ENCODE results near the gene PCSK5.
"Not testable (repeated sequence)": the region's sequence is repeated elsewhere in the genome, so short reads cannot be mapped to it uniquely, and the experiment has no call there.

PCSK5 gene

DNA sequence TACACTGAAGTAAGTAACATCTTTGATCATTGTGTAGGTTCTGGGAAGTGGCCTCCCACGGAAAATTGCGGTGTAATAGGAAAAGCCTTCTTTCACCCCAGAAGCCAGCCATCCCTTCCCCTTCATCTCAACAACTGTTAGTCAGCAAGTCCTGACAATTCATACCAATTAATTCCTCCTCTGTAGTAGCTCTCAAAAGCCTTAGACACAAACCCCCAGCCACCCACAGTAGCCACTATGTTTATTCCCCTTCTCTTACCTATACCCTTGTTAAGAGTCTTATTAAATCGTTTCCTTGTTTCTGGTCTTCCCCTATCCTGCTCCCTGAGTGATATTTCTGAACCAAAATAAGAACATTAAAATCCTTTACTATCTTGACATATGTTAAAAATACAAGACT, 143.6 kb downstream of the PCSK5 start:
- no peak for DNase-seq
- TF ChIP-seq POLR2A (IDR thresholded peaks at IDR 0.05; ENCODE audit: low read length), result no peak
- no peak for TF ChIP-seq GATA1 (IDR thresholded peaks at IDR 0.05; ENCODE audit: low read depth, low read length)

DNA sequence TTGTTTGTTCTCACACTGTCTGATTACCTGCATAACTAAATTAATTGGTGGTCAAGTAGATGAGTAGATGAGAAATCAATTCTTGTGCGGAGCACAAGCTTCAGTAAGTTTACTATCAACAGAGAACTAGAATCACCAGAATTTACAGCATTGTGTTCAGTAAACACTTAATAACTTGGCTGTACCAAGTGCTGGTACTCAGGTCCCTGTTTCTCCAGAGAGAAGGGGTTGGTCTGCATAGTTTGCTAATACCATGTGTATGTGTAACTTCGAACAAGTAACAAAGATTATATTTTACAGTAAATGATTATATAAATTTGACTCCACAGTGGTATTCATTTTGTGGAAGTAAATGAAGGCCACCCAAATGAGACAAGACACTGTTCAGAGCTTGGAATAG, 146.3 kb downstream of the PCSK5 start:
- no peak for DNase-seq
- TF ChIP-seq POLR2A (IDR thresholded peaks at IDR 0.05; ENCODE audit: low read length) (no peak), GATA1 (IDR thresholded peaks at IDR 0.05; ENCODE audit: low read depth, low read length) (no peak)

DNA sequence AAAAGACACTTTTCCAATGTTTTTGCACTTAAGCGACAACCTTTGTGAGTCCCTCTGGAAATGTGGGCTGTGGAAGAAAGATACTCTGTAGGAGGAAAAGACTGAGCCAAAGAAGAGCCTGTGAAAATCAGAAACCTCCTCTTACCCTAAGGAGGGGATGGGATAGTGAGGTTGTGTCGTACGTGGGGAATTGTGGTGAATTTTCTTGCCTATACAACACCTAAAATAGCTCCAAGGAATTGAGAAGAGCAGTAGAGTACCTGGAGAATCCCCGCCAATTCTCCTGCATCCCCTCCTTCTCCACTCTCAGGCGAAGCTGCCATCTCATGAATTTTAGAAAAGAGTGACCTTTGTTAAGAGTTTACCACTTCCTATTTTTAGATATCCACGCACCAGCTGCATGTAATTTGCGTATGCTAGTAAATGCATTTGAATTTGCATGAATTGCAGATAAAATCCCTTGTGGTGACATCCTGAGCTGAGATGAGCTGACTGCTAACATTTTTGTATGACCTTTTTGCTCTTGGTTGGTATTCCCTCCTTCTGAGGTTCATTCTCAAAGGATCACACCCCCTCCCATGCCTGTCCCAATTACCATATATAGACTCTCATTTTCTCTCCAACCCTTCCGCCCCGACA, 147.2 kb downstream of the PCSK5 start:
- no peak for TF ChIP-seq POLR2A (IDR thresholded peaks at IDR 0.05; ENCODE audit: low read length)
- no peak for TF ChIP-seq GATA1 (IDR thresholded peaks at IDR 0.05; ENCODE audit: low read depth, low read length)
- DNase-seq, result no peak

DNA sequence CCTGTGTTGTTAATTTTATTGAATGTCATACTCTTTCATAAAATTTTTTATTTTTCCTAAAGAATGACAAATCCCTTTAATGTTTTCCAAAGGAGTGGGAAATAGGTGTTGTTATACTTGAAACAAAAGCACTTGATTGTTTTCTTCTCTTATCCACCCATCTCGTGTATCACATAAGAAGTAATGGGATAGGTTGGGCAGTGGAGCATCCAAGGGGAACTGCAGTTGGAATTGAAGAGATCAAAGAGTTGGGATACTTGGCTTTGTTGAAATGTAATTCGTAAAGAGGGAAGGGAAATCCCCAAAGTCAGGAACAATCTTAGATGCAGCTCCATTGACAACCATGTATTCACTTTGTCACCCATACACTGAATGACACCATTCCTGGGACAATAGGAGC, 148.0 kb downstream of the PCSK5 start:
- TF ChIP-seq GATA1 (IDR thresholded peaks at IDR 0.05; ENCODE audit: low read depth, low read length), result no peak
- TF ChIP-seq POLR2A (IDR thresholded peaks at IDR 0.05; ENCODE audit: low read length), result no peak

DNA sequence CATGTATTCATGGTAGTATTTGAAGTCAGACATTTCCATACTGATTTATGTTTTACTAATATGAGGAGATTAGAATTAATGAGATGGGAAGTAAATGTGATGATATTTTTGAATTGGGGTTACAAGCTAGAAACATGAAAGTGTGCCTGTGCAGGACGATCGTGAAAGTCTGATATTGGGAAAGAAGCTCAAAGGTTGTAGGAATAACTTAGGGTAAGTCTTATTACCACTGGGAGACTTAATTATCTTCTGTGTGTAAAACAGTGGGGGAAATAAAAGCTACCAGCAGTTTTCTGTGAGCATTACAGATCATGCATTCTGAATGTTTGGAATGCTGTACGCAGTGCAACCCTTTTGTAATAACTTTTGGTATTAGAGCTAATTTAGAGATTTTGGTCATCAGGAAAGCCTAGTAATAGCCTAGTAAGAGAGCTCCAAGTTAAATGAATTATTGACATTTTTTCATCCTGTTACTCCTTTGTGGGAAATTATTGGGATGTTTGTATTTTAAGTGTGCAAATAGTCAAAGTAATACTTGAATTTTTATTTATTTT, 153.9 kb downstream of the PCSK5 start:
- TF ChIP-seq GATA1 (IDR thresholded peaks at IDR 0.05; ENCODE audit: low read depth, low read length), result no peak
- TF ChIP-seq POLR2A (IDR thresholded peaks at IDR 0.05; ENCODE audit: low read length), result no peak
- no peak for DNase-seq

More for the DNA sequence above, 148.0 kb downstream of the PCSK5 start:
- no peak for DNase-seq

DNA sequence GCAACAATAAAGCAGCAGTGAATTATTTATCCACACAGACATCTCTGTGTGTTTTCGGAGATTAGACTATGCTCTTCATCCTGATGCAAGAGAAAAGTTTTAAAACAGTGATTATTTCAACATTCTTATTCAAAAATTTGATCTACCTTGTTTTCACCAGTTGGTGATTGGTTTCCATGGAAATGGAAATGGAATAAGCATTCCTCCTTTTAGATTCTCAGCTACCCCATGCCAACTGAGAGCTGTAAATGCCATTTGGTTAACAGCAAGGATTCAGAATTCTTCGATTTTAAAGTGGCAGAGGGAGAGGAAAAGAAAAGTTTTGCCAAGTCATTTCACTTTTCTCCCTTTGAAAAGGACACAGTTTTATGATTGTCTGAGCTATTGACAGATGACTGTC, 154.7 kb downstream of the PCSK5 start:
- TF ChIP-seq POLR2A (IDR thresholded peaks at IDR 0.05; ENCODE audit: low read length), result no peak
- no peak for TF ChIP-seq GATA1 (IDR thresholded peaks at IDR 0.05; ENCODE audit: low read depth, low read length)
- DNase-seq, result no peak

DNA sequence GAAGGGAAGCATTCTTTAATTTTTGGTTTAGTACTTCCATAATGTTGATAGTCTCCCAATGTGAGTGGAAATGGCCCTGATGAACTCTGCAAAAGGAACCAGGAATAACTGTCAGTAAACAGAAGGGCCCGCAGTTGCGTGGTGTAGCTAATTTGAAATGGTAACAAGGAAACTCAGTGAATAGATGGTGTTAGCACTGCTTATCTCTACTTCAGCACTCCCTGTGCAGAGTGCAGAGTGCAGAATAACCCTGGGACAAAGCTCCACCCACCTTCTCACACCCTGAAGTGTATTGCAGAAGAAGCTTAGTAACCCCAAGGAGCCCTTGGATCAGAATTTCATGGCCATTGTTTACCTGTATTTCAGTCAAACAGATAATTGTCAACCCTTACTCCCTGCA, 158.9 kb downstream of the PCSK5 start:
- DNase-seq, result no peak
- TF ChIP-seq POLR2A (IDR thresholded peaks at IDR 0.05; ENCODE audit: low read length) (no peak), GATA1 (IDR thresholded peaks at IDR 0.05; ENCODE audit: low read depth, low read length) (no peak)

DNA sequence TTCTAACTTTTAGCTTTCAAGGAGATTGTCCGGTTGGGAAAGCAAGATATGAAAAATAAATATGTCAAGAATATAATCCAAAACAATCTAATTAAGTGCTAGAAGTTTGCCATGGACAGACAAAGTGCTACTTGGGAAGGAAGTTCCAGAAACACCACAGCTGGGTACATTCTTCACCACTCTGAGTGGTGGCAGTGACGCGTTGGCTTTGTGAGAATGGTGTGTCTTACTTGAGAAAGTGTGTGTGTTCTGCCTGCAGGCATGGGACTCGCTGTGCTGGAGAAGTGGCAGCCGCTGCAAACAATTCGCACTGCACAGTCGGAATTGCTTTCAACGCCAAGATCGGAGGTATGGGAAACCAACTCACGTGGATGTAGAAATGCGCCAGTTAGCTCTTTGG, 177.2 kb downstream of the PCSK5 start:
- TF ChIP-seq POLR2A (IDR thresholded peaks at IDR 0.05; ENCODE audit: low read length) (no peak), GATA1 (IDR thresholded peaks at IDR 0.05; ENCODE audit: low read depth, low read length) (no peak)
- no peak for DNase-seq

DNA sequence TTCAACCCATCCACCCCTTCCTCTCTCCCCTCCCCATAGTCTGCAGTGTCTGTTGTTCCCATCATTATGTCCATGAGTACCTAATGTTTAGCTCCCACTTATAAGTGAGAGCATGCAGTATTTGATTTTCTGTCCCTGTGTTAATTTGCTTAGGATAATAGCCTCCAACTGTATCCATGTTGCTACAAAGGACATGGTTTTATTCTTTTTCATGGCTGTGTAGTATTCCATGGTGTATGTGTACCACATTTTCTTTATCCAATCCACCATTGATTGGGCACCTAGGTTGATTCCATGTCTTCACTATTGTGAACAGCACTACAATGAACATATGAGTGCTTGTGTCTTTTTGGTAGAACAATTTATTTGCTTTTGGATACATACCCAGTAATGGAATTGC, 187.1 kb downstream of the PCSK5 start:
- TF ChIP-seq GATA1 (IDR thresholded peaks at IDR 0.05; ENCODE audit: low read depth, low read length) (no peak), POLR2A (IDR thresholded peaks at IDR 0.05; ENCODE audit: low read length) (no peak)
- no peak for DNase-seq

DNA sequence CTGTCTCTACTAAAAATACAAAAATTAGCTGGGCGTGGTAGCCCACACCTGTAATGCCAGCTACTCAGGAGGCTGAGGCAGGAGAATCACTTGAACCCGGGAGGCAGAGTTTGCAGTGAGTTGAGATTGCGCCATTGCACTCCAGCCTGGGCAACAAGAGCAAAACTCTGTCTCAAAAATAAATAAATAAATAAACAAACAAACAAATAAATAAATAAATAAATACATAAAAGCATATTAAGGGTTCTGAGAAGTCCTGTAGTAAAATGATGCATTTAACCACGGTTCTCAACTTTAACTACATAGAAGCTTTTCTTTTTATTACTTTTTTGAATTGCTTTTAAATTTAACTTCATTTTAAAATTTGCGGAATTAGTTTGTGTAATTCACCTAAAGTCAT, 190.8 kb downstream of the PCSK5 start:
- not testable (repeated sequence) for DNase-seq

DNA sequence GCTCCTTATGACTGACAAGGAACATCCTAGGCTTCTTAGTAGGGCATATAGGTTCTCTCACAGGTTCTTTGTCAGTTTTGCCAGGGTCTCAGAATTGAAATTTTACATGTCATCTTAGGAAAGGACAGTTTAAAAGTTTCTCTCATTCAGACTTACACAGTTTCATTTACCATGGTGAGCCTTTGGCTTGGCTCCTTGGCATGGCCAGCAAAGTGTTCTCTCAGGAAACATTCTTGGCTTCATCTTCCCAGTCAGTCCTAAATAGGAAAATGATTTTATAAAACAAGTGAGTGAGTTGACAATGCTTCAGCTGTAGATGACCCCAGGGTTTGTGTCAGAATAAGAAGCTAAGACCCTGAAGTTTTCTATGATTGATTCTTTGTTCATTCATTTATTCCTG, 191.6 kb downstream of the PCSK5 start:
- TF ChIP-seq GATA1 (IDR thresholded peaks at IDR 0.05; ENCODE audit: low read depth, low read length) (no peak), POLR2A (IDR thresholded peaks at IDR 0.05; ENCODE audit: low read length) (no peak)
- DNase-seq, result no peak

DNA sequence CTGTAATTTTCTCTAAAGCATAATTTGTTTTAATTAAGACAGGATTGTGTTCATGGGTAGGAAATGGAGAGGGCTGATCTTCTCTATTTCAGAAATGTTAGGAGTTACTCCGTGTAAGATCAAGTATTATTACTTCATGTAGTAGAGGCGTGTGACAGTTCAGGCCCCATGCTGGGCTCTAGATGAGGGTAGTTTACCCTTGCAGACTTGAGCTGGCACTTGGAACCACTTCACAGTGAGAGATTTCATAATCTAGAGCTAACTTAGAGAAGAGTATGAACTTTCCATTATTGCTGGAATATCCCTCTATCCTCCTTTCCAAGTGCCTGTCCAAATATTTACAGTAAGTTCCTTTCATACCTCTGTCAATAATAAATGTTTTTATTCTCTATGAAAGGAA, 195.1 kb downstream of the PCSK5 start:
- TF ChIP-seq GATA1 (IDR thresholded peaks at IDR 0.05; ENCODE audit: low read depth, low read length) (no peak), POLR2A (IDR thresholded peaks at IDR 0.05; ENCODE audit: low read length) (no peak)
- DNase-seq, result no peak

DNA sequence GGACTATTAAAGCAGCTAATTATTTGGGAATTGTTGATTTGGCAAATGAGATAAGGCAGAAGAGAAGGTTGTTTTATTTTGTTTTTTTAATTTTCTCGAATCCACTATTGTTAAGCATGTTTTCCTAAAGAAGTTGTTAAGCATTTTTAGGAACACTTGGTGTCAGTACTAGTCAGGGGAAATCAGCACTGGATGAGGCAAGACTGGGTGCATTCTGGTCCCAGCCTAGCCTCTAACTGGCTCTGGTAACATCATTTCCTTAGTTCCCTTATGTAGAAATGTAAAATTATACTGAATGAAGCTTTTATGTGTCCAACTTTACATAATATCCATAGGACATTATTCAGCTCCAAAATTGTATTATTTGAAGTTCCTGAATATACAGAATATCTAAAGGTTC, 196.1 kb downstream of the PCSK5 start:
- no peak for TF ChIP-seq GATA1 (IDR thresholded peaks at IDR 0.05; ENCODE audit: low read depth, low read length)
- TF ChIP-seq POLR2A (IDR thresholded peaks at IDR 0.05; ENCODE audit: low read length), result no peak
- DNase-seq, result no peak

DNA sequence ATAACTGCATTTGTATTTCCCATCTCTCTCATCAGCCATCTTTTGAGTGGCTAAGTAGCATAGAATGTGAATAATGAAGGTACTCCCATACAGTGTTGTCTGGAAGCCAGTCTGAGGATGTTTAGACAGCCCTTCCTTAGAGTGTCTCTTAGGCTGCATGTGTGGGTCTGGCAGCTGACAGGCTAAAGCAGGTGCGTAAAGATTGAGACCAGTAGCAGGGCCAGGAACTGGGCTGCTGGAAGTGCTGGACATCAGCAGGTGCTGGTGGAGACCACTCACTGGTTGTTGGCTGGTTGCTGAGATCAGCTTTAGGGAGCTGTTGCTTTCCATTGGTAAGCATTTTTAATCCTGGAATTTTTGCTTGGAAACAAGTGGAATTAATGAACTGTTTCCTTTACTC, 197.5 kb downstream of the PCSK5 start:
- DNase-seq, result no peak
- no peak for TF ChIP-seq GATA1 (IDR thresholded peaks at IDR 0.05; ENCODE audit: low read depth, low read length)
- no peak for TF ChIP-seq POLR2A (IDR thresholded peaks at IDR 0.05; ENCODE audit: low read length)

DNA sequence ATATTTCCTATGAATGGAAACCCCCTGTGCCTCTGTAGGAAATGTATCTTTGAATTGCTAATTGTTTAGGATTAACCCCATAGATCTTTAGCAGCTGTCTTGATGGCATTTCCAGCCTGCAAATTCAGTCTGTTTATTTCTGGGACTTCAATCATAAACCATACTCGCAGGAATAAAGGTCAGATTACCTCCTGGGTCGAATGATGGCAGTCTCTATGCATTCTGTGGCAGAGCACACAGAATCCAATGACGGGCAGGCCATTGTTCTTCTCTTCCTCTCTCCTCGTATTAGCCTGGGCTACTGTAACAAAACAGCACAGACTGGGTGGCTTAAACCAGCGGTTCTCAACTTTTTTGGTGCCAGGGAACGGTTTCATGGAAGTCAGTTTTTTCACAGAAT, 199.9 kb downstream of the PCSK5 start:
- no peak for TF ChIP-seq GATA1 (IDR thresholded peaks at IDR 0.05; ENCODE audit: low read depth, low read length)
- no peak for TF ChIP-seq POLR2A (IDR thresholded peaks at IDR 0.05; ENCODE audit: low read length)

DNA sequence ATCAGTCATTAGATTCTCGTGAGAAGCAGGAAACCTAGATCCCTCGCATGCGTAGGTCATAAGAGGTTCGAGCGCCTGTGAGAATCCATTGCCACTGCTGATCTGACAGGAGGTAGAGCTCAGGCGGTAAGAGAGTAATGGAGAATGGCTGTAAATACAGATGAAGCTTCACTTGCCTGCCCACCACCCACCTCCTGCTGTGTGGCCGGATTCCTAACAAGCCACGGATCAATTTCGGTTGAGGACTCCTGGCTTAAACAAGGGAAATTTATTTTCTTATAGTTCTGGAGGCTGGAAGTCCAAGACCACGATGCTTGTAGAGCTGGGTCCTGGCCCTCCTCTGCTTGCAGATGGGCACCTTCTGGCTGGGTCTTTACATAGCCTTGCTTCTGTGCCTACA, 200.4 kb downstream of the PCSK5 start:
- TF ChIP-seq POLR2A (IDR thresholded peaks at IDR 0.05; ENCODE audit: low read length) (no peak), GATA1 (IDR thresholded peaks at IDR 0.05; ENCODE audit: low read depth, low read length) (no peak)

More for the DNA sequence above, 199.9 kb downstream of the PCSK5 start:
- DNase-seq, result no peak

More for the DNA sequence above, 200.4 kb downstream of the PCSK5 start:
- no peak for DNase-seq
